ENCODE results near the gene REXO4. TPM values are rescaled to one million over a fixed set of nuclear protein-coding genes. Genes with fewer than 3 reads are reported as not detected.

REXO4 gene
- polyA plus RNA-seq, 1 donor (not counting 4 experiments of a cell fraction or from before 2014, with no cell fraction given): 21.5 TPM

- H3K27ac ChIP-seq (ENCODE audit: control insufficient read depth, insufficient read depth, low read length): no peak overlapping the region
- H3K9ac ChIP-seq (ENCODE audit: control insufficient read depth, extremely low read depth, insufficient read depth, low read length): no peak overlapping the region
- TF ChIP-seq EZH2 (IDR thresholded peaks at IDR 0.05; ENCODE audit: low read length) (no peak), CTCF (optimal IDR thresholded peaks at IDR 0.05 in 1 of 3, IDR thresholded peaks at IDR 0.05 in 1 of 3, conservative IDR thresholded peaks at IDR 0.05 in 1 of 3; ENCODE audit: extremely low read depth in 1 of 3, insufficient read depth in 2 of 3, low read length in 3 of 3) (no peak)
- dilution Hi-C loops (cut with MboI; ENCODE audit: extremely low pct_ligation_motif_present, low sequenced_read_pairs): no loop called here
- peaks cover 51% of the 10 kb centered on the region for H3K4me1 ChIP-seq (ENCODE audit: control insufficient read depth, extremely low read depth, insufficient read depth, low read length)
- H3K27me3 ChIP-seq (ENCODE audit: control insufficient read depth, extremely low read depth, insufficient read depth, low read length): no peaks in the 10 kb centered on the region
- no peak for DNase-seq (ENCODE audit: low read depth, low spot score)
- no peaks in the 10 kb centered on the region for H3K9me1 ChIP-seq (ENCODE audit: control insufficient read depth, extremely low read depth, insufficient read depth, low read length)
- H3K4me2 ChIP-seq (ENCODE audit: control insufficient read depth, extremely low read depth, insufficient read depth, low read depth, low read length): no peak overlapping the region
- no peak for FAIRE-seq
- no peak overlapping the region for H2AFZ ChIP-seq (ENCODE audit: control insufficient read depth, low read length)
- H3K4me3 ChIP-seq (ENCODE audit: control insufficient read depth in 2 of 3, extremely low read depth in 1 of 3, insufficient read depth in 2 of 3, low read depth in 1 of 3, low read length in 3 of 3): no peak overlapping the region
- H4K20me1 ChIP-seq (ENCODE audit: control insufficient read depth, extremely low read depth, insufficient read depth, low read length): peaks cover 12% of the 10 kb centered on the region
- peaks cover 42 to 57% of the 10 kb centered on the region in 2 experiments for H3K36me3 ChIP-seq (ENCODE audit: control insufficient read depth in 2 of 2, extremely low read depth in 1 of 2, insufficient read depth in 2 of 2, low read length in 2 of 2)
- H3K79me2 ChIP-seq (ENCODE audit: control insufficient read depth, insufficient read depth, low read length): peaks cover 35% of the 10 kb centered on the region
- H3K9me3 ChIP-seq (ENCODE audit: control insufficient read depth, low read depth, low read length): no peaks in the 10 kb centered on the region
Measured at GRCh38 chr9:133362359-133363044, 55.3 kb downstream of the REXO4 start.

GRCh38 chr9:133361507-133362092, 56.2 kb downstream of the REXO4 start:
- DNase-seq (ENCODE audit: low read depth, low spot score): no peak
- dilution Hi-C loops (cut with MboI; ENCODE audit: extremely low pct_ligation_motif_present, low sequenced_read_pairs): no loop called here
- Histone ChIP-seq H3K9me3 (ENCODE audit: control insufficient read depth, low read depth, low read length) (no peaks in the 10 kb centered on the region), H3K4me1 (ENCODE audit: control insufficient read depth, extremely low read depth, insufficient read depth, low read length) (peaks cover 57% of the 10 kb centered on the region), H3K36me3 (ENCODE audit: control insufficient read depth in 2 of 2, extremely low read depth in 1 of 2, insufficient read depth in 2 of 2, low read length in 2 of 2) (peaks cover 36 to 48% of the 10 kb centered on the region in 2 experiments), H3K4me3 (ENCODE audit: control insufficient read depth in 2 of 3, extremely low read depth in 1 of 3, insufficient read depth in 2 of 3, low read depth in 1 of 3, low read length in 3 of 3) (no peak overlapping the region), H3K79me2 (ENCODE audit: control insufficient read depth, insufficient read depth, low read length) (peaks cover 35% of the 10 kb centered on the region), H2AFZ (ENCODE audit: control insufficient read depth, low read length) (no peak overlapping the region), H3K4me2 (ENCODE audit: control insufficient read depth, extremely low read depth, insufficient read depth, low read depth, low read length) (no peak overlapping the region), H4K20me1 (ENCODE audit: control insufficient read depth, extremely low read depth, insufficient read depth, low read length) (peaks cover 5% of the 10 kb centered on the region), H3K9me1 (ENCODE audit: control insufficient read depth, extremely low read depth, insufficient read depth, low read length) (no peaks in the 10 kb centered on the region), H3K27me3 (ENCODE audit: control insufficient read depth, extremely low read depth, insufficient read depth, low read length) (no peaks in the 10 kb centered on the region), H3K9ac (ENCODE audit: control insufficient read depth, extremely low read depth, insufficient read depth, low read length) (no peak overlapping the region), H3K27ac (ENCODE audit: control insufficient read depth, insufficient read depth, low read length) (no peak overlapping the region)
- TF ChIP-seq EZH2 (IDR thresholded peaks at IDR 0.05; ENCODE audit: low read length) (no peak), CTCF (optimal IDR thresholded peaks at IDR 0.05 in 1 of 3, IDR thresholded peaks at IDR 0.05 in 1 of 3, conservative IDR thresholded peaks at IDR 0.05 in 1 of 3; ENCODE audit: extremely low read depth in 1 of 3, insufficient read depth in 2 of 3, low read length in 3 of 3) (no peak)
- no peak for FAIRE-seq
